GM10847 (cell line): ENCODE measurements around the gene FAXDC2.

Experiments
- POLR2A ChIP-seq: IDR thresholded peaks from 2 replicates; pipeline ENCODE4 v1.6.1; 2011; ENCODE audit not compliant: insufficient read length; ENCODE audit errors: extremely low read depth

Gene FAXDC2

DNA sequence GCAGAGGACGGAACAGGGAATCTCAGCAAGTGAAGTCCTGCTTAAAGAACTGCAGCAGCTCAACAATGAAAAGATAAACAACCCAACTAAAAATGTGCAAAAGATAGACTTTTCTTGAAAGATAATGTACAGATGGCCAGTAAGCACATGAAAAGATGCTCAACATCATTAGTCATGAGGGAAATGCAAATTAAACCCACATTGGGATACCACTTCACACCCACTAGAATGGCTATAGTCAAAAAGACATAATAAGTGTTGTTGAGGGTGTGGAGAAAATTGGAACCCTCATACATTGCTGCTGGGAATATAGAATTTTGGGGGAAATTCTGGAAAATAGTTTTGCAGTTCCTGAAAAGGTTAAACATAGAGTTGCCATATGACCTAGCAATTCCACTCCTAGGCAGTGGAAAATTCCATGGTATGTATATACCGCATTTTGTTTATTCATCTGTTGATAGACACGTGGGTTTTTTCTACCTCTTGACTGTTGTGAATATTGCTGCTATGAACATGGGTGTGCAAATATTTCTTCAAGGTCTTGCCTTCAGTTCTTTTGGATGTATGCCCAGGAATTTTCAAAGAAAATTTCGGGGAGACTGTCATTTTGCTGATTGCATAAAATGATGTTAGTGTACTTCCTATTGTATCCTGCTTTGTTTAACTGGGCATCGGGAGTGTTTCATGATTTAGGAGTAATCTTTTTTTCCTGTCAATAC lies 15.2 kb upstream of the FAXDC2 start:
- TF ChIP-seq POLR2A: no peak

DNA sequence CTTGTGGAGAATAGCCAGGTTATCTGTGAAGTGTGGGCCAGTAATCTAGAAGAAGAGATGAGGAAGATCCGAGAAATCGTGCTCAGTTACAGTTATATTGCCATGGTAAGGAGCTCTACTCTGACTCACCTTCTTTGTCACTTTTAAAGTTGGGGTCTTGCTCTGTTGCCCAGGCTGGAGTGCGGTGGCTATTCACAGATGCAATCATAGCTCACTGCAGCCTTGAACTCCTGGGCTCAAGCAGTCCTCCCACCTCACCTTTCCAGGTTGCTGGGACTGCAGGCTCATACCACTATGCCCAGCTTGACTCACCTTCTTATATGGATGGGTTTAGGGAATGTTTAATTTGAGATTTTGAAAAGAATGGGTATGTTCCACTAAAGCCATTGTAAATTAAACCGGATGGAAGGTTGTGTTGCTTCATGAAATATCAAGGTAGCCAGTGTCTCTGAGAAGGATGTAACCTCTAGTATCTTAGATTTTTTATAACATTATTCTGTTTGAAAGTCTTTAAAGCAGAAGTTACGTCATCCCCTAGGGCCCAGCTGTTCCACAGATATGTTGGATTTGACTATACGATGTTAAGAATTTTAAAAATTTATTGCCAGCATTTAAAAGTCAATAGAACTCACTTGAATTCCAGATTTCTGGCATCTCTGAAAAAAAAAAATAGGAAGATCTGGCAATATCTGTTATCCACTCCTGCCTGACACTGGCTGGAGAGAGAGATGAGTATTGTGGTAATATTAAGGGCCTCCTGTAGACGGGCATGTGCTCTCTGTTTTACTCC lies 13.1 kb upstream of the FAXDC2 start:
- TF ChIP-seq POLR2A: no peak

GRCh38 chr5:154862766-154863165 lies 12.4 kb upstream of the FAXDC2 start:
- no peak for TF ChIP-seq POLR2A

DNA sequence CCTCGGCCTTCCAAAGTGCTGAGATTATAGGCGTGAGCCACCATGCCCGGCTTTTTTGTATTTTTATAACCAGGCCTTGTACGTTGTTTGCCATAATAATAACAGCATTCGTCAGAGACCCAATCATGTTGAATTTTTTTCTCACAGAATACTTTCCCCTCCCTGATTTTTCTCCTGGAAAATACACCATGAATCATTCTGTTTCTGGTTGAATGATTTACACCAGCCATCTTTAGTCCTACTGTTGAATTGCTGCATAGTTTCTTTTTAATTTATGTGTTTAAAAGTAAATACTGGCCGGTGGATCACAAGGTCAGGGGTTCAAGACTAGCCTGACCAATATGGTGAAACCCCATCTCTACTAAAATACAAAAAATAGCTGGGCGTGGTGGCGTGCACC lies 11.5 kb upstream of the FAXDC2 start:
- no peak for TF ChIP-seq POLR2A

- TF ChIP-seq POLR2A: no peak
Measured at GRCh38 chr5:154860765-154861164, 10.4 kb upstream of the FAXDC2 start.

DNA sequence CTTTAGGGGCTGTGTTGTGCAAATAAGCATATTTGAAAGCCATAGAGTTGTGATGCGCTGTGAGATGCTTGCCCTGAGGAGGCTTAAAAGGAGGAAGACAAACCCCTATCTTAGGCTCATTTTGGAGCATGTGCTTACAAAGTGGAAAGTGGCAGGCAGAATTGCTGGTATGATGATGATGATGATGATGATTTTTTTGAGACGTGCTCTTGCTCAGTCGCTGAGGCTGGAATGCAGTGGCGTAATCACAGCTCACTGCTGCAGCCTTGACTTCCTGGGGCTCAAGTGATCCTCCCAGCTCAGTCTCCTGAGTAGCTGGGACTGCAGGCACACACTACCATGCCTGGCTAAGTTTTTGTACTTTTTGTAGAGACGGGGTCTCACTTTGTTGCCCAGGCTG lies 9.7 kb upstream of the FAXDC2 start:
- TF ChIP-seq POLR2A: no peak

- no peak for TF ChIP-seq POLR2A
Measured at GRCh38 chr5:154858972-154859871, 8.8 kb upstream of the FAXDC2 start.

DNA sequence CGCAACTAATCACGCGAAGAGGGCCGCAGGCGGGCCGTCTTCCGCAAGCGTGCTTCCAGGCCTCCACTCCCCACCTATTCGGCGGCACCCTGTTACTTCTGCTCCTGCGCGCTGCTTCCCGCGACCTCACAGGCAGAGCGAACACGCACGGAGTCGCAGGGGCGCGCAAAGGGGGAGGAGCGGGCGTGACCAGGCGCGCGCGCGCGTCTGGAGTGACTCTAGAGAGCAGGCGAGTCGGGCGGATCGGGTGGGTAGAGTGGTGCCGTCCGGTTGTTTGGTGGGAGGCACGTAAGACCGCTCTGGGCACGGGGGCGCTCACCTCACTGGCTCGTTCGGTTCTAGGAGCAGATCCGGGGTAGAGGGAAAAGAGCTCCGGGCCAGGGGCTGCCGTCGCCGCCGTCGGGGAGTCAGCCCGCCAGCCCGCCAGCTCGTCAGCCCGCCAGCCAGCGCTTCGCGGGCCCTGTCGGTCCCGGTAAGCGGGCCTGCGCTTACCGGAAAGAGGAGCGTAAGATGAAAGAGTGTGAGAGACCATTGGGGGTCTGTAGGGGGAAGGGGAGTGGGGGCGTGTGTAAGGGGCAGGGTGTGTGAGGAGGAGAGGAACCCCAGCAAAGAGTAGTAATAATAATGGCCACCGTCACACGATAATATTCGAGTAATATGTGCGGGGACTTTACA lies 8.0 kb upstream of the FAXDC2 start, which contains the start of gene CNOT8:
Gene CNOT8, plus strand, starts transcription at position 331 of the 675 bp plus-strand sequence. CDS start 4,652 bp downstream, outside the sequence.
- TF ChIP-seq POLR2A: peak; percentile 70

- TF ChIP-seq POLR2A: no peak
Measured at GRCh38 chr5:154857530-154858296, 7.3 kb upstream of the FAXDC2 start.

DNA sequence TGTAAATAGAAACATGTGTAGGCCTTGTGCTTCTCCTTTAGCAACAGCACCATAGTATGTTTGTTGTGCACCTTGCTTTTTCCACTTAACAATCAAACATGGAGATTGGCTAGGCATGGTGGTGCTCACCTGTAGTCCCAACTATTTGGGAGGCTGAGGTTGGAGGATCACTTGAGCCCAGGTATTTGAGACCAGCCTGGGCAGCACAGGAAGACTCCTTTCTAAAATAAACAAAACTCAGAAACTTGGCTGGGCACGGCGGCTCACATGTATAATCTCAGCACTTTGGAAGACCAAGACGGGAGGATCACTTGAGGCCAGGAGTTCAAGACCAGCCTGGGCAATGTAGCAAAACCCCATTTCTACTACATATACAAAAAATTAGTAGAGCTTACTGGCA lies 948 bp upstream of the FAXDC2 start:
- no peak for TF ChIP-seq POLR2A

DNA sequence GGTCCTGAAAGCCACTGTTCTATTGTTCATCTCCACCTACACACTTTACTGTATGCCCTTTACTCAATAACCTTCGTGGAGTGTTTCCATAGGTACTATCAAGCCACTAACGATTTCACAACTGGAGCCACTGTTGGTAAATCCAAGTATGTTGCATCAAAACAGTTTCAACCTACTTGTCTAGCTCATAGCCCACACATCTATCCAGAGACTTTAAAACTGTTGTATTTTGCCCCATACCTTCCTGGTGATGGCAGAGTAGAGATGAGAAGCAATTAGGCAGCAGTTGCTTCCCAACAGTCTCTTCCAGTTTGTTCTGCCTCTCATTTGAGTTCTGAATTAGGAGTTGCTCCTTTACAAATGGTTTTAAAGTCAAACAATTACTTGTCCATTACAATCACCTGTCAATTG lies 607 bp downstream of the FAXDC2 start:
- TF ChIP-seq POLR2A: no peak

- TF ChIP-seq POLR2A: no peak
Measured at GRCh38 chr5:154849264-154849785, 1.1 kb downstream of the FAXDC2 start.

DNA sequence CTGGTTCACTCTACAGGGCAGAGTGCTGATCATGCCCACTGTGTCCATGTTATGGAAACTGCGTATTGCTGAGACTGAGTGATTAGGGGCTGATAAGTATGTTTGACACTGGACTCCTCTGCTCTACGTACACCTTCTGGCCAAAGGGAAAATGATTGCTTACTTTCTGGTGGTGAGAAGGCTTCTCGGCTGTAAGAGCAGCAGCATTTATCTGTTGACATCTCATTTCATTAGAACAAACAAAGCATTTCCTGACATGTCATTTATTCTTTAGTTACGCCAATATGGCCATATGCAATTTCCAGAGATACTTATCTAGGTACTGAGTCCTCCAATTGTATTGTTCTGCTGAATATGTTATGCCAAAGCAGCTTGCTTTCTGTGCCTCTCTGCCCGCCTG lies 5.6 kb downstream of the FAXDC2 start:
- TF ChIP-seq POLR2A: no peak

DNA sequence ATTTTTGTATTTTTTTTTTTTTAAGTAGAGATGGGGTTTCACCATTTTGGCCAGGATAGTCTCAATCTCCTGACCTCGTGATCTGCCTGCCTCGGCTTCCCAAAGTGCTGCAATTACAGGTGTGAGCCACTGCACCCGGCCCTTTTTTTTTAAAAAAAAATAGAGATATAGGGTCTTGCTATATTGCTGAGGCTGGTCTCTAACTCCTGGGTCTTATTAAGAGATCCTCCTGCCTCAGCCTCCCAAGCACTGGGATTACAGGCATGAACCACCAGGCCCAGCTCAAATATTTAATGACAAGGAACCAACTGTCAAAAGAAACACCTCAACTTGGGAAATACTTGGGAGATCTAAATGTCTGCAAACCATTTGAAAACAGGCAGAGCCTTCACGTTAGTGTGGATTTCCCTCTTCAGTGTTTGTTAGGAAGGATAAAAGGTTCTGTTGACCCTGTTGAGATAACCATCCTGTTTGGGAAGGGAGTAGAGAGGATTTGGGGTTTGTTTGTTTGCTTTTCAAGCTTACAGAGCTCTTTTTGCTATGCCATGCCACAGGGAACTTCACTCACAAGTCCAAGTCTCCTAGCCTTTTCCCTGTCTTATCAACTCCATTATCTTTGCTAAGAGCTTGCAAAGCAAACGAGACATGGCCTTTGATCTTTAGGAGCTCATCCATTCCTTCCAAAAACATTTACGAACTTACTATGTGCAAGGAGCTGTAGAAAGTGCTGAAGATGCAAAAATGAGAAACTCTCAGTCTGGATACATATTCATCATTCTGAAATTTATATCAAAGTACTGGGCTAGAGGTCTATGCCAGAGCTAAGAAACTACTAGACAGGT lies 7.5 kb downstream of the FAXDC2 start:
- TF ChIP-seq POLR2A: no peak

- TF ChIP-seq POLR2A: no peak
Measured at GRCh38 chr5:154841273-154841661, 9.1 kb downstream of the FAXDC2 start.
